HG02571 (cell line): Measurements from ENCODE around the gene PTPRE.

Source experiments
- ATAC-seq: cut with Tn5 transposase; IDR thresholded peaks from one replicate; pipeline ENCODE4 v1.9.1; 2021; ENCODE audit warnings: mild to moderate bottlenecking, moderate library complexity; ENCODE audit not compliant: unreplicated experiment

Gene PTPRE

DNA sequence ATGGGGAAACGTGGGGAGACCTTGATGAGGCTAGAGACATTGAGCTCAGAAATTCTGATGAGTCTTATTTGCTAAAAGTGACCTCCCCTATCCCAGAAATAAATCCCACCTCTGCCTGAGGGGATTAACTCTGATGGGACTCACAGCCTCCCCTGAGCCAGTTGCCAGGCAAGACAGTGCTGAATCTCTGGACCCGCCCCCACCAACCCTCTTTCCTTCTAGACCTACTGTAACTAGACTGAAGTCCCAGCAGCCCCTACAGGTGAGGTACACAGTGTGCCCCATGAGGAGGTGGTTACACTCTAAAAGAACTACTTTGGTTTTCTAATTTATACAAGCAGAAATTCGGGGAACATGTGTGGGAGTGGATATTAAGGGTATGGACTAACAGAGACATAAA is 42.9 kb downstream of the PTPRE start:
- no peak for ATAC-seq

DNA sequence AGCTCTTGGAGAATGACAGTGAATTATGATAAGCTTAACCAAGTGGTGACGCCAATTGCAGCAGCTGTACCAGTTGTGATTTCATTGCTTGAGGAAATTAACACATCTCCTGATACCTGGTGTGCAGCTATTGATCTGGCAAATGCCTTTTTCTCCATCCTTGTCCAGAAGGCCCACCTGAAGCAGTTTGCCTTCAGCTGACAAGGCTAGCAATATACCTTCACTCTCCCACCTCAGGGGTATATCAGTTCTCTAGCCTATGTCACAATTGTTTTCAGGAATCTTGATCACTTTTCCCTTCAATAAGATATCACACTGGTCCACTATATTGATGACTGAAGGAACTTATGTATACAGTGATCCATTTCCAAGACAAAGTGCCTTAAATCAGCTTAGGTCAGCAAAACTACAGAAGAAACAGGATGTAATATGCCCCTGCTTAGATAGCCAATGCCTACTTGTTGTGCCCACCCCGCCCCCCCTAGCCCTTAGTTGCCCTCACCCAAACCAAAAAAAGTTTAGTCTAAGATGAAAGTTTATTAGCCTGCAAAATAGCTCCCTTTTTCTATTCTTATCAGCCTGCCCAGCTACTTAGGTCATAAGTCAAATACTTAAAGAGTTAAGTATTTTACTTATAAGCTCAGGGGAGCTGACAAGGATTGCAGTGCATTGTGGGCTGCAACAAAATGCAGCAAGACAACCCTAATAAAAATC is 45.1 kb downstream of the PTPRE start:
- ATAC-seq, result no peak

DNA sequence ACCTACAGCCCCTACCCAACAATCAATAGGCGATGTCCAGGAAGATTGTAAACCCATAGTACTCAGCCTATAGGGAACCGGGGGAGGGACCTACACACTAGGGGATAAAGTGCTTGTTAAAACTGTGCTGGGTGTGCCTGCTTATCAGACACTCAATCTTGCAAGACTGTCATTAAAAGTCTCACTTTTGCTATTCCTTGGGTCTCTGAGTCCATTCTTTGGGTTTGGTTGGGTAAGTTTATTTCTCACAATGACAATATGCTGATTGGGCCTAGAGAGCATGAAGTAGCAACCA is 45.6 kb downstream of the PTPRE start:
- ATAC-seq, result no peak

DNA sequence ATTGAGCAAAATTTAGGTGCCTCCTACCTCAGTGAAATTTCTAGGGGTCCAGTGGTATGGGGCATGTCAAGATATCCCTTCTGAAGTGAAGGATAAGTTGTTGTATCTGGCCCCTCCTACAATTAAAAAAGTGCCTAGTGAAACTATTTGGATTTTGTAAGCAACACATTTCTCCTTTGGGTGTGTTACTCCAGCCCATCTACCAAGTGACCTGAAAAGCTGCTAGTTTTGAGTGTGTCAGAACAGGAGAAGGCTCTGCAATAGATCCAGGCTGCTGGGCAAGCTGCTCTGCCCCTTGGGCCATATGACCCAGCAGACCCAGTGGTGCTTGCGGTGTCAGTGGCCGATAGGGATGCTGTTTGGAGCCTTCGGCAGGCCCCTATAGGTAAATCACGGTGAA is 46.0 kb downstream of the PTPRE start:
- ATAC-seq, result no peak

DNA sequence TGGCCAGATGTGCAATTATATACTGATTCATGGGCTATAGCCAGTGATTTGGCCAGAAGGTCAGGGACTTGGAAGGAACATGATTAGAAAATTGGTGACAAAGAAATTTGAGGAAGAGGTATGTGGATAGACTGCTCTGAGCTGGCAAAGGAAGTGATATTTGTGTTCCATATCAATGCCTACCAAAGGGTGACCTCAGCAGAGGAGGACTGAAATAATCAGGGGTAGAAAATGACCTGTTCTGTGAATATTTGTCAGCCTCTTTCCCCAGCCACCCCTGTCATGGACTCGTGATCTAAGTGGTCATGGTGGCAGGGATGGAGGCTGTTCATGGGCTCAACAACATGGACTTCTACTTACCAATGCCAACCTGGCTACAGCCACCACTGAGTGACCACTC is 47.0 kb downstream of the PTPRE start:
- ATAC-seq, result no peak

DNA sequence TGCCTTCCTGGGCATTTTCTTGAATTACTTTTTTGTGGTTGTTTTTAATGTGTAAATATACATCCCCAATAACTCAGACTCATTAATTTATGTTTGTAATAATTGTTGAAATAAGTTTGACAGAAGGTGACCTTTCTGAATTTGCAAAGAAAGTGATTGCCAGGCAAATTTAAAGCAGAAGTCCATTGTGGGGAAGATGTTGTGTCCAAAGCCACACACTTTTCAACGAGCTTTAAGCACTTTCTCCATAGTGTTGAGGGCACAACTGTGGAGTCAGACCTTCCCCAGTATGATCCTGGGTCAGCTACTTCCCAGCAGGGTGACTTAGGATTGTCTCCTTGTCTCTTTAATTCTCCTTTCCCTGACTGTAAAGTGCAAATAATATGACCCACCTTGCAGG is 52.5 kb downstream of the PTPRE start:
- ATAC-seq, result no peak

DNA sequence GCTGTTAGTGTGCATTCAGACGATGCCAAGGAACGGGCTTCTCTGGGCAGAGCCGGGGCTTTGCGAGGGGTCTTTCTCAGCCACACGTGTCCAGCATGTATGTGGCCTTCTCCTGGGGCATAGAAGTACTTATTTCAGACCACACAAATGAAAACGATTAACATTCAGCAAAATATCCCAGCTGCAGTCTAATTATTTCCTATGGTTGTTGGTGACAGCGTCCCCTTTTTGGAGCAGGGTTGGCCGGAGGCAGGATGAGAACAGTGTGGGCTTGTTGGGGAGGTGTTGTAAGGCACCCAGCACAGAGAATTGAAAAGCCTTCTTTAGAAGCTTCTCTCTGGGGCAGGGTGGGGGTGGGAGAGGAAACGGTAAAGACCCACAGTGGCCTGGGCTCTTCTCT is 54.2 kb downstream of the PTPRE start:
- ATAC-seq, result no peak

DNA sequence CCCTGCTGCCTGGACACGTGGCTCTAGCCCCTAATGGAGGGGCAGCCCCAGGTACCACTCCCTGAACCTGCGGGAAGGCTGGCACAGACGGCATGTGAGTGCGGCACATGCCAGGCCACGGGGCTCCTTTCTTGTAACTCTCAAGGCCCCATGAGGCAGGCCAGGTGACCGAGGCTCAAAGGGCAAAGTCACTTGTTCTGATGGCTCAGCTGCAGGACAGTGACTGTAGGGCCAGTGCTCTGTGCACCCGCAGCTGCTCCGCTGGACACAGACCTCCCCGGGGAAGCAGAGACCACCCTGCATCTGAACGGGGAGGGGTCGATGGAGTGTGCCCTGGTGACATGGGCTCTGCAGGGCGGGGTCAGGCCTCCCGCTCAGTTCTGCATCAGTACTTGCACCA is 55.3 kb downstream of the PTPRE start:
- no peak for ATAC-seq

DNA sequence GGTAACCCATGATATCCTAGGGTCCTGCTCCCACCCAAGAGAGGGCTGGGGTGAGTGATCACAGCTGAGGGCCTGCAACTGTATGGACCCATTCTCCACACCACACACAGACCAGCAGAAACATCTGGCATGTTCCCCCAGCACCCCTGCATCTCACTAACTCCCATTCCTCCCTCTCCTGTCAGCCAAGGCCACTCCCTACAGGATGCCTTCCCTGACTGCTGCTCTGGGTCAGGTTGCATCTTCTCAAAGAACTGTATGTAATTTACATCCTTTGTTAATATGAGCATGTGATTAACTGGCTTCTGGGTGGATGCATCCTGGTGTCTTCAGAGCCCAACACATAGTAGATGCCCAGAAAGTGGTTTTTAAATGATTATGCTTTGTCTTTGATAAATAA is 56.2 kb downstream of the PTPRE start:
- ATAC-seq, result no peak

DNA sequence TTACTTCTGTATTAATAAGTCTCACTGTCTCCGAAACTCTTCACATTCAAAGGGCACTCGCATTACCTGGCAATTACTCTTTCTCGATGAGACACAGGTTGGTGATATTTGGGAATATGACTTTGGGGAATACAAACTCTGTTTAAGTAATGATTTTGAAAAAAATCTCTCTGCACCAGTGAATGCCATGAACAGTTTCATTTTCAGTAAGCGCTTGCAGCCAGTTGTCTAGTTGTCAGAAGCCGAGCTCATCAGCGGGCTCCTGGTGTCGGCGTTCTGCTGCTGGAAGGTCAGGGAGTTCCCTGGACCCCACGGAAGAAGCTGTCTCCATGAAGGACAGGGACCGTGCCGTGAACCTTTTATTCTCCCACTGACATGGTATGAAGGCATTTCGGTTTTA is 57.7 kb downstream of the PTPRE start:
- ATAC-seq, result no peak

DNA sequence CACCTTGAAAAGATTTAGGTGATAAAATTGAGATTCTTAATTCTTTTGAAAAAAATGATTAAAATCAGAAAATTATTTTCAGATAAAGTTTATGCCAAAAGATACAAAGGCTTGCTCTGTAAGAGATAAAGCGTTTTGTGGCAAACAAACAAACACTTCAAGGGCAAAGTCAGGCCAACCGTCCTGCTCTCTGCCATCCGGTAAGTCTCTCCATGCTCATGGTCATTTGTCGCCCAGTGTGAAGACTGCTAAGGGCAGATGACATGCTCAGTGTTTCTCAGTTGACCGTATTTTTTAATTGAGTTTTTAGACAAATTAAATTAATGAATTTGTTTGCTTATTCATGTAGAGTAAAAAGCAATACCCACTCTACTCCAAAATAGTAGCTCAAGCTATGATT is 60.0 kb downstream of the PTPRE start:
- ATAC-seq, result no peak

DNA sequence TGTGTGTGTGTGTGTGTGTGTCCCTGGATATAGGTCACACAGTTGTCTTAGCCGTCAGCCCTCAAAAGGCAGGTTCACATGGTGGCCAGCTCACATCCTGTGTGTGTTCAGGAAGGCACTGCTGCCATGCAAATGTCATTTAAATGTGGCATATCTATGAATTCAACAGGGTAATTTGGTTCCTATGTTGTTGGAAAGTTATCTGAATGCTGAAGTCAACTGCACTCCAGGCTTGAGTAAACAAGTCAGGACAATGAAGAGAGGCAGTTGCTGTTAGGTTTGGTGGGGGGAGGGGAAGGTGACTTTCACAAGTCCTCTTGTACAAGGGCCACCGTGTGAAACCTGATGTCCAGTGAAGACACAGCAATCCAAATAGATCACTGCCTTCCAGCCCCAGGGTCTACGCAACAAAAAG is 61.1 kb downstream of the PTPRE start:
- no peak for ATAC-seq

DNA sequence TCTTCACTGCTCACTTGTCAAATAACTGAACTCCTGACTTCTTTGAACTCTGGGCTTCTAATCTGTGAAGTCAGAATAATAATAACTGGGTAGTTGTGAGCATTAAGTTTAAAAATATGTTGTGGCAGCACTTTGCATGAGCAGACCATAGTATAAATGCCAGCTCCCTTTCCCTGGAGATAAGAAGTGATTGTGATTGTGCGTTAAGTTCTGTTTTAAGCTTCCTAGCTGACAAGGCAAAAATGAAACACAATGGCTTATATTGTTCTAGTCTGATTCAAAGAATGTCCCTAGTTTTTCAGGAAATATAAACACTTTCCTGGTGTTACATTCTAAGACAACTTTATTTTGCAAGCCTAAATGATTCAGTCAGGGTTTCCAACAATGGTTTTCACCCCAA is 61.8 kb downstream of the PTPRE start:
- no peak for ATAC-seq

DNA sequence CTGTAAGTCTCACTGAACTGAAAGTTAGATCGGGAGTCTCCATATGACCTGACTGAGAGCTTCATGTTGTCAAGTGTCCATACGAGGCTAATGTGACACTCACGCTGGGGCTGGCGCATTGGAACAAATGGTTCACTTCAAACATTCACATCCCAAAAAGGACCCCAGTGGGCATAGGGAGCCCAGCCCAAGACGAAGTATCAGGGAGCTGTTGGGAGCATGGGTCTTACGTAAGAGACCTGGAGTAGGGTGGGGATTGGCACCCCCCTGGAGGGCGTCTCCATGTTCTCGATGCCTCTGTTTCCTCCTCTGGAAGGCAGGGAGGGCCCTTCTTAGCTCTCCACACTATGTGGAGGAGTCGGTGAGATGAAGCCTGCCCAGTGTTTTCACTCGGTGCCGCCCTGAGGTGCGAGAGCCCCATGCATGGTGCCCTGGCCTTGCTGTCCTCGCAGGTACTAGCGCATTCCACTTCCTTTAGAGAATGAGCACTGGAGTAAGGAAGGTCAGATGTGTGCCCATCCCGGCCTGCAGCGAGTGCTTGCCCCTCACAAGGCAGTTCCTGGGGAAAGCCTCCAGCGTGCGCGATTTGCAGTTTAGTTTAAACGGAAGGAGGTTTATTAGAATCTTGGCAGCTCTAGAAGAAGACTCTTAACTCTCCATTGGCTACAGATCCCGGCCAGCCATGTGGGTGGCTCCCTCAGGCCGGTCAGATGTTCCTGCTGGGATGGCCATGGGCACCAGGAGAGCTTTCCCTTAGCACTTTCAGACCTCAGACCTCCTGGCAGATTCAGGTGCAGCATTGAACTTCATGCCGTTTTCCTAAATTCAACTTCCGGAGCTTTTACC is 64.4 kb downstream of the PTPRE start:
- no peak for ATAC-seq

DNA sequence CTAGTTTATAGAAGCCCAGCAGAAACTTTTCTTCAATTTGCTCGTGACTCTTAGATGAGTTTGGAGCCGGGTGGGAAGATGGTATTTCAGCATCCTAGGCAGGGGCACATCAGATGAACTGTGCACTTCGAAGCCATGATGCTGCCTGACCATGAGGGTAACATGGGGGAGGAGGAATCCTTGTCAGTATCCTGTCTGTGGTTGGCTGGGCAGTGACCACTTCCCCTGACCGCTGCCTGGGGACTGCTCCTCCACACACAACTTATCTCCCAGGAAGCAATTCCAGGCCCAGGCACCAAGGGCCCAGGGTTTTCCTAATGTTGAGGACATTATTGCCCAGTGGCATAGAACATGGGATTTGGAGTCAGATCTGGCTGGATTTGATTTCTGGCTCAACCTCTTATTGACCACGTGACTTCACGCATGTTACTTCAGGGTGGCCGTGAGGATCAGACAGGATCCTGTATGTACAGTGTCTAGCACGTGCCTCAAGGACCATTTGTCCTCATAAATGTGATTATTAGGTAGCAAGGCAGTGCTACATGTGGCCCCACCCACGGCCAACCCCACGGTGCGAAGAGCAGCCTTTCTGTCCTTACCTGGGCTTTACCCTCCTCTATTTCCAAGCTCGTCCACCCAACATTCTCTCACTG is 65.2 kb downstream of the PTPRE start:
- ATAC-seq, result no peak

DNA sequence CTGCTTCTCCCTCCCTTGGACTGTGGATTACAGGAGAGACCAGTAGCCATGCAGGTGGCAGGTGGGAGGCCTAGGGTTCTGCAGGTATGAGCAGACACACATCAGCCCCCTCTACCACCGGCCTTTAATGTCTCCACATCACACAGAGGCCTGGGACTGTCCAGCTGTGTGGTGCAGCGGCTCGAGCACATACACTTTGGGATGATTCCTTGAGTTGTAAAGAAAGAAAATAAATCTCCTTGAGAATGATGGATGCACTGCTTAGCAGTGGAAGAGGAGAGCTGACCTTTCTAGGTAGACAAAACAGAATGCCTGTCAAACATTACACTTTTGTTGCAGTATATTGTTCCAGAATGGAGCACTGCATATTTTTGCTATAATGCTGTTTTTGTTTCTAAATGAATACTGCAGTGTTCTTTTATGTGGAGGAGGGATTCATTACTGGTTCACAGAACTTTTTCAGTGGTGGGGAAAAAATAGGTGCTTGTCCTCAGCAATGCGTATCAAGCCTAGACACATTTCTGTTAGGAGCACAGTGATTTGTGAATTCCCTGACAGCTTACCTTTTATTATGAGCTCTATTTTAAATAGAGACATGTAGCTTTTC is 66.0 kb downstream of the PTPRE start:
- no peak for ATAC-seq

DNA sequence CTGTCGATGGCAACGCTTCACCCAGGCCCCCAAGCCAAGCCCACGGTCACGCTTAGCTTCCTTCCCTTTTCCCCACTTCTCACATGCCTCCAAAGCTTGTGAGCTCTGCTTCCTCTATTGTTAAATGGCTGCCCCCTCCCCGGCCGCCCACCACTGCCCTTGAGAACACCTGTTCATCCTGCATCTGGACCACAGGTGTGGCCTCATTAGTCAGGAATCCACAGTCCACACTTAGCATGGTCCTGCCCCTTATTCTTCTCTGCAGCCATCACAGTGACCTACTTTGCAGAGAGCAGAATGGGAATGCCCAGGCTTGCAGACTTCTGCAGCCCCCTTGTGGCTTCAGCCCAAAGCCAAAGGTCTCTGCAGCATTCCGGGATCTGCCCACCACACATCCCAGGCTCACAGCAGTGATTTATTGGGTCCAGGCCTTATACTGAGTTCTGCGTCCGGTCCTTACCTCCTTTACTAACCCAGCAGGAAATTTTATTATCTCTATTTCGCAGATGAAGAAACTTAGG is 66.9 kb downstream of the PTPRE start:
- no peak for ATAC-seq

DNA sequence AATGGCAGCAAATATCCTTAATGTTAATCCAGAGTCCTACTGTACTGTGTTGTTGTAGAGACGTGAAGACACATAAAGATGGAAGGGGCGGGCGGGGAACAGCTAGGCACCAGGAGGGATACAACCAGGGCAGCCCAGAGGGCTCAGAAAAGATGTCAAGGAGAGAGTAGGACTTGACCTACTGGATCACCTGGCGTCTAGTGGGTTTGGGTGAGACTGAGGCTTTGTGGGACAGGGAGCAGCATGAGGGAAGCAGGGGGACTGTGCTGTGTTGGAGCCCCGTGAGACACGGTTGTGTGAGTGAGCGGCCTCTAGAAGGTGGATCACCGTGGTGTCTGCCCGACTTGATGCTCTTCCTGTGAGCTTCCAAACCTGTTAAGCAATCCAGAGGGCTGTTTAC is 68.0 kb downstream of the PTPRE start:
- ATAC-seq, result no peak

DNA sequence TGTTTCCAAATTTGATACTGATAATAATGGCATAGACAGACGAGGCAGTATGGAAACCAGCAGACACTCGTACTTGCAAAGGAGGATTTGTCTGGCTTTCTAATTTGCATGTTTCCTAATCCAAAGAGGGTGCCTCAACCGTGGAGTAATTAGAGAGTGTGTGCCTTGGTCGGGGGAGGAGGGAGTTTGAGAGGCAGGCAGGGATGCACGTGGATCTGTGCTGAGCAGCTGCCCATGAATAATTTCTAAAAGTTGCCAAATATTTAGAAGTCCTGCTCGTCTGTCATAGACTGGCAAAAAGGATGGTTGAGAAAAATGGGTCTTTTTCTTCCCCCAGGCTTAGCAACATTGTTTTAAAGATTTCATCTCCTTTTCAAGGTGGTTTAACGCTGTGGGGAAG is 69.4 kb downstream of the PTPRE start:
- no peak for ATAC-seq

DNA sequence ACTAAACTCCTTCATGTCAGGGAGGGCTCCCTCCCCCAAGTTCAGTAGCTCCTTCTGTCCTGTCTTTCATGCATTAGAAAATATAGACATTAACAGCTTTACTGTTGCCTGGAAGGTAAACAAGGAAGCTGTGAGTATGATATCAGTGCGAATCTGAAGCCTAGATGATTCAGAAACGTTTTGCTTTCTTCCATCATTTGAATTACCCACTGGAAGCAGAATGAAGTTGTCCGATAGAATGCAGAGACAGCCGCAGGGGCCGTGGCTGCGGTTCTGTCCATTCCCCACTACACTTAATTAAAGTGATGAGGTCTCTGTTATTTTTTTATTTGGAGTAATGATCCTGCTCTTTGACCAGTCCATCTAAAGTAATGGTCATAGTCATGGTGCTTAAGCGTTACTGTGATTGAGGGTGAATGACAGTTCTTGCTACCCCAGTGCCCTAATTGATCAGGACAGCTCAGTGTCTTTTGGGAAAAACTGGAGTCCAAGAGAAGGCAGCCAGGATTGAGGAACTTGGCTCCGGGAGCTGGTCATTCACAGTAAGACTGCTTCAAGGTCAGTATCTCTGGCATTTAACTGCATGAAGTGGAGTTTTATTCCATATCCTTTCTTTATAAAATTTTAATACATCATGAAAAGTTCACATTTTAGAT is 69.9 kb downstream of the PTPRE start:
- no peak for ATAC-seq

DNA sequence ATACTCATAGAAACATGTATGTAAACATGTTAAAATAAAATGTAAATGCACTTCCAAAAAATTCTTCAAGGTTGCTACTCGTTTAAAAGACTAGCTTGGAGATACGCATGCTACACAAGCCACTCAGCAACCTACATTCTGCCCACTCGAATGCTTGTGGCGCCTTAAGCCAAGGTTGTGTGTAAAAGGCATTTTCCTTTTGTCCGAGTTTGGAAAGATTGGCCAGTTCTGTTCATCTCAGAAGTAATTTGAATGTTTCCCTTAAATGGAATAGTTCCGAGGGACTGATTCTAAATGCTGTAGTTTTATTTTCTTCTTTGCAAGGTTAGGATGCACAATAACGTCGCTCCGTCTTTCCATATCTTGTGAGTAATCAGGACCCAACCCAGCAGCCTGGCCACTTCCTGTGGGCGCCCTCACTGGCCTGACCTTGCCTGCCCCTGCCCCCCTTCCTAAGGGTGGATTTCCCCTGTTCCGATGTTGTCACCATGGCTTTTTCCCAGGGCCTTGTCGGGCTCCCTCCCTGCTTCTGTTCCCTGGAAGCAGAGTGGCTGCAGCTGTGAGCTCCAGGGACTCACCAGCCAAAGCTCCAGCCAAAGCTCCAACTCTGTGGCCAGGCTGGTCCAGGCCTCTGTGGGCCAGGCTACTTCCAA is 70.6 kb downstream of the PTPRE start:
- no peak for ATAC-seq
